B cell (primary cell): Measurements from ENCODE around the gene GRK3. TPM values are rescaled to one million over a fixed set of nuclear protein-coding genes. Genes with fewer than 3 reads are reported as not detected.

Experiments
- ATAC-seq: fragments of 200-7000 bp; cut with Tn5 transposase; one replicate; pipeline ENCODE4 v1.10.0; 2021; ENCODE audit warnings: low read depth, mild to moderate bottlenecking, moderate number of reproducible peaks, moderate library complexity
- CTCF ChIA-PET: fragments of 350-600 bp; sonication (Branson Sonifier 250); formaldehyde crosslinking; loops from one replicate; lab custom pipeline; 2021; ENCODE audit warnings: antibody characterized with exemption, inconsistent platforms; lab: Charles Lee
- POLR2A ChIA-PET: fragments of 350-600 bp; sonication (Branson Sonifier 250); formaldehyde crosslinking; loops from one replicate; lab custom pipeline; 2021; ENCODE audit warnings: antibody characterized with exemption; lab: Charles Lee
- DNase-seq: peaks from one replicate; pipeline ENCODE4 v3.0.0; 2013
- H2AFZ ChIP-seq: 2 replicates; pipeline ENCODE4 v1.6.1; 2012; ENCODE audit warnings: mild to moderate bottlenecking, low read depth, low read length; ENCODE audit not compliant: insufficient read depth, poor library complexity, severe bottlenecking
- H3K27ac ChIP-seq, 2 donors: 1 replicate in 1 of 2; 2 replicates in 1 of 2; pipeline ENCODE4 v1.5.1; 2012 to 2013; ENCODE audit warnings: low read length in 2 of 2, mild to moderate bottlenecking in 2 of 2, moderate library complexity in 1 of 2
- H3K27me3 ChIP-seq, 4 experiments: fragments of 200-600 bp in 1 of 4; sonication (generic) in 1 of 4; replicated peaks in 1 of 4; 1 replicate in 2 of 4; 2 replicates in 2 of 4; pipeline versions ENCODE4 v1.6.1 to v1.7.0; 2013 to 2016; ENCODE audit warnings: low read length in 3 of 4, mild to moderate bottlenecking in 2 of 4, mixed read lengths in 1 of 4, moderate library complexity in 1 of 4; ENCODE audit not compliant: insufficient read depth in 4 of 4, control insufficient read depth in 3 of 4; ENCODE audit errors: control extremely low read depth in 1 of 4
- H3K36me3 ChIP-seq, 2 experiments: replicated peaks in 1 of 2; 1 replicate in 1 of 2; 2 replicates in 1 of 2; pipeline versions ENCODE4 v1.6.1 to v1.7.1; 2013; ENCODE audit warnings: low read length in 1 of 2; ENCODE audit not compliant: insufficient read depth in 2 of 2, control insufficient read depth in 1 of 2; ENCODE audit errors: control extremely low read depth in 1 of 2, extremely low read depth in 1 of 2
- H3K4me1 ChIP-seq, 2 donors: fragments of 200-600 bp in 1 of 2; sonication (generic) in 1 of 2; 1 replicate in 1 of 2; 2 replicates in 1 of 2; pipeline versions ENCODE4 v1.5.1 to v1.6.1; 2013 to 2017; ENCODE audit warnings: low read length in 2 of 2; ENCODE audit not compliant: control insufficient read depth in 2 of 2, insufficient read depth in 2 of 2
- H3K4me2 ChIP-seq: replicated peaks from 2 replicates; pipeline ENCODE3; 2012; ENCODE audit warnings: mild to moderate bottlenecking, low read depth, low read length; ENCODE audit not compliant: poor library complexity, severe bottlenecking
- H3K4me3 ChIP-seq, 5 experiments: fragments of 200-600 bp in 1 of 5; sonication (generic) in 1 of 5; 1 replicate in 3 of 5; 2 replicates in 2 of 5; pipeline versions ENCODE4 v1.5.1 to v1.7.0; 2011 to 2016; ENCODE audit warnings: low read length in 4 of 5, mild to moderate bottlenecking in 4 of 5, low read depth in 2 of 5, control low read depth in 1 of 5, moderate library complexity in 1 of 5; ENCODE audit not compliant: insufficient read depth in 1 of 5; ENCODE audit errors: control extremely low read depth in 1 of 5, extremely low read depth in 1 of 5
- H3K79me2 ChIP-seq: fragments of 200-600 bp; sonication (generic); one replicate; pipeline ENCODE4 v1.6.0; 2016; ENCODE audit warnings: low read length; ENCODE audit not compliant: control insufficient read depth, insufficient read depth
- H3K9ac ChIP-seq: fragments of 200-600 bp; sonication (generic); 2 replicates; pipeline ENCODE4 v1.6.1; 2017; ENCODE audit warnings: mild to moderate bottlenecking, low read length, moderate library complexity
- H3K9me3 ChIP-seq, 3 donors: one replicate each; pipeline versions ENCODE4 v1.6.1 to v1.7.1; 2013; ENCODE audit warnings: low read length in 2 of 3; ENCODE audit not compliant: control insufficient read depth in 2 of 3, insufficient read depth in 1 of 3; ENCODE audit errors: control extremely low read depth in 1 of 3
- H4K20me1 ChIP-seq: 2 replicates; pipeline ENCODE4 v1.6.0; 2012; ENCODE audit warnings: mild to moderate bottlenecking, low read length; ENCODE audit not compliant: insufficient read depth, control insufficient read depth, poor library complexity, severe bottlenecking
- H3K27ac Mint-ChIP-seq: one replicate; pipeline ENCODE4 v1.8.0; 2021; ENCODE audit warnings: mixed read lengths
- H3K27me3 Mint-ChIP-seq: one replicate; pipeline ENCODE4 v1.8.0; 2021; ENCODE audit warnings: mixed read lengths
- H3K4me1 Mint-ChIP-seq: one replicate; pipeline ENCODE4 v1.8.0; 2021; ENCODE audit warnings: mixed read lengths
- H3K4me3 Mint-ChIP-seq: one replicate; pipeline ENCODE4 v1.8.0; 2021; ENCODE audit warnings: mixed read lengths
- H3K9me3 Mint-ChIP-seq: one replicate; pipeline ENCODE4 v1.8.0; 2022; ENCODE audit warnings: mixed read lengths; ENCODE audit not compliant: insufficient read depth
- CTCF ChIP-seq: fragments of 200-600 bp; IDR thresholded peaks from one replicate; pipeline ENCODE4 v1.8.0; 2022; ENCODE audit warnings: antibody characterized with exemption, mild to moderate bottlenecking
- EZH2 ChIP-seq: IDR thresholded peaks from 2 replicates; pipeline ENCODE4 v1.6.1; 2012; ENCODE audit warnings: borderline replicate concordance, low read depth, mild to moderate bottlenecking, moderate library complexity, low read length; ENCODE audit not compliant: insufficient read depth, poor library complexity, severe bottlenecking
- whole genome bisulfite sequencing: methylation state at CpG from one replicate; pipeline ENCODE4 v1.1.5; 2013; ENCODE audit warnings: missing lambda C conversion rate; ENCODE audit not compliant: insufficient coverage; 5-methylcytosine and 5-hydroxymethylcytosine counted together
- intact Hi-C: fragments of 100-400 bp; cut with micrococcal nuclease; formaldehyde crosslinking; loops from one replicate; pipeline ENCODE4 v1.10.0; 2022
- polyA plus RNA-seq: library from polyadenylated mRNA; depleted of rRNA; stranded (reverse); fragments of >200 nt; gene quantifications from 2 replicates; pipeline ENCODE4 v1.2.3, GENCODE V29; 2012
- total RNA-seq, 2 donors: library from RNA; stranded (reverse); fragments of 120-200 nt in 1 of 2; gene quantifications; 1 replicate in 1 of 2; 2 replicates in 1 of 2; pipeline versions ENCODE4 v1.2.3 to v1.2.4, GENCODE V29; 2013 to 2022

GRK3 gene
- total and polyA plus RNA-seq, 2 donors (not counting 1 experiment from before 2014, with no cell fraction given) = 17.6 to 61.0 TPM

- no peak for DNase-seq
- H3K4me3 ChIP-seq = no peak overlapping the region
- no peak overlapping the region for H3K27ac ChIP-seq
- no peaks in the 10 kb centered on the region for H3K4me1 ChIP-seq
- no peaks in the 10 kb centered on the region for H3K79me2 ChIP-seq
- H3K9me3 ChIP-seq = peaks cover 0 to 29% (median 21%) of the 10 kb centered on the region in 3 donors
- H3K4me3 Mint-ChIP-seq = no peak overlapping the region
- ChIA-PET CTCF (interaction anchor here (1.9 kb wide), 1 partner anchor 222 kb away, joined by 5 read pairs; no protein-coding TSS in a partner anchor), POLR2A (no interaction called here)
- 92% methylated on average over 3 of the region's 4 CpGs for WGBS
- H3K9ac ChIP-seq = no peak overlapping the region
- no peaks in the 10 kb centered on the region for H3K36me3 ChIP-seq
- H3K27me3 ChIP-seq = peaks cover 0 to 7% (median 0%) of the 10 kb centered on the region in 4 experiments
- intact Hi-C loops = no loop called here
- TF ChIP-seq EZH2 (no peak), CTCF (no peak)
- H4K20me1 ChIP-seq = no peaks in the 10 kb centered on the region
- no peak for ATAC-seq
- no peak overlapping the region for H3K4me2 ChIP-seq
- H3K9me3 Mint-ChIP-seq = peaks cover 7% of the 10 kb centered on the region
- H3K27ac Mint-ChIP-seq = no peak overlapping the region
- peaks cover 4% of the 10 kb centered on the region for H3K4me1 Mint-ChIP-seq
- peaks cover 6% of the 10 kb centered on the region for H3K27me3 Mint-ChIP-seq
- H2AFZ ChIP-seq = no peak overlapping the region
Measured at GRCh38 chr22:25765801-25766200, 201.3 kb downstream of the GRK3 start.

GRCh38 chr22:25766418-25766817 is 201.9 kb downstream of the GRK3 start:
- WGBS = 89% methylated on average over 3 of the region's 3 CpGs
- ChIA-PET POLR2A (no interaction called here), CTCF (interaction anchor here (1.4 to 1.9 kb wide), 2 partner anchors 222 to 304 kb away, joined by 3 to 5 read pairs; no protein-coding TSS in a partner anchor)
- intact Hi-C loops = no loop called here
- no peak overlapping the region for H3K27ac Mint-ChIP-seq
- Histone ChIP-seq H3K27me3 (peaks cover 0 to 7% (median 0%) of the 10 kb centered on the region in 4 experiments), H3K79me2 (no peaks in the 10 kb centered on the region), H4K20me1 (no peaks in the 10 kb centered on the region), H3K9ac (no peak overlapping the region), H2AFZ (no peak overlapping the region), H3K4me2 (no peak overlapping the region), H3K4me1 (no peaks in the 10 kb centered on the region), H3K36me3 (no peaks in the 10 kb centered on the region), H3K27ac (no peak overlapping the region), H3K4me3 (no peak overlapping the region), H3K9me3 (peaks cover 0 to 29% (median 21%) of the 10 kb centered on the region in 3 donors)
- no peak for DNase-seq
- H3K27me3 Mint-ChIP-seq = peaks cover 4% of the 10 kb centered on the region
- no peak for ATAC-seq
- H3K4me1 Mint-ChIP-seq = peaks cover 4% of the 10 kb centered on the region
- TF ChIP-seq CTCF (no peak), EZH2 (no peak)
- peaks cover 7% of the 10 kb centered on the region for H3K9me3 Mint-ChIP-seq
- H3K4me3 Mint-ChIP-seq = no peak overlapping the region
